ENCODE measurements around the gene GGT1. TPM values are rescaled to one million over a fixed set of nuclear protein-coding genes. Genes with fewer than 3 reads are reported as not detected.
"Not testable (repeated sequence)": the region's sequence is repeated elsewhere in the genome, so short reads cannot be mapped to it uniquely, and the experiment has no call there.

Gene GGT1
- total and polyA plus RNA-seq, 2 donors (not counting 3 experiments of a cell fraction or from before 2014, with no cell fraction given), result 1.8 to 2.0 TPM

DNA sequence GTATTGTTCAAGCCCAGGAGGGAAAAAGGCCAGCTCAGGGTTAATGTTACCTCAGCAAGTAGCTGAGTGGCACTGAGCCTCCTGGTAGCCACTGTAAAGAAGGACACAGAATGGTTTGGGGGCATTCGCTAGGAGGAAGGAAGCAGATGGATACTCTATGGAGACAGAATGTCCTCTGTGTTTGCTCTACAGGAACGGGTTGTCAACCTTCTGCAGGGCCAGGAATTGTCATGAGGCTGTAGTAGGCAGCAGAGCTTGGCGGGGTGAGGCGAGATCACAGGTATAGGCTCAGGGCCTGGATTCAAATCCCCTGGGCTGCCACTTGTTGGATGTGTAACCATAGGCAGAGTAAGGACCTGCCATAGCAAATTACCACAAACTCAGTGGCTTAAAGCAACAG is 7.1 kb upstream of the GGT1 start:
- no peak for FAIRE-seq
- H3K9me1 ChIP-seq (replicated peaks; ENCODE audit: control insufficient read depth, extremely low read depth, insufficient read depth, low read length), result no peaks in the 10 kb centered on the region
- H3K27me3 ChIP-seq (ENCODE audit: control insufficient read depth in 2 of 2, insufficient read depth in 2 of 2, low read length in 2 of 2), result no peaks in the 10 kb centered on the region
- H3K4me3 ChIP-seq (replicated peaks in 1 of 3; ENCODE audit: insufficient read depth in 1 of 3, low read depth in 1 of 3, low read length in 3 of 3), result no peak overlapping the region
- POLR2A ChIA-PET, result no interaction called here
- no peaks in the 10 kb centered on the region for H4K20me1 ChIP-seq (replicated peaks; ENCODE audit: control insufficient read depth, extremely low read depth, insufficient read depth, low read length)
- no TSS peak for BruUV-seq (replicated peaks)
- H2AFZ ChIP-seq (ENCODE audit: low read depth, low read length), result no peak overlapping the region
- no peaks in the 10 kb centered on the region for H3K79me2 ChIP-seq (ENCODE audit: control insufficient read depth, insufficient read depth, low read length)
- CTCF ChIA-PET, result no interaction called here
- no peaks in the 10 kb centered on the region for H3K9me3 ChIP-seq (replicated peaks; ENCODE audit: control insufficient read depth, insufficient read depth, low read length)
- no peaks in the 10 kb centered on the region for H3K36me3 ChIP-seq (ENCODE audit: control insufficient read depth in 2 of 2, extremely low read depth in 1 of 2, insufficient read depth in 2 of 2, low read length in 2 of 2)
- intact Hi-C loops (cut with micrococcal nuclease), result no loop called here
- no peak for DNase-seq (ENCODE audit: low read depth, low spot score)
- H3K9ac ChIP-seq (replicated peaks; ENCODE audit: extremely low read depth, insufficient read depth, low read length), result no peak overlapping the region
- TF ChIP-seq GATA2 (IDR thresholded peaks at IDR 0.05; ENCODE audit: insufficient read depth, insufficient read length, low read depth, low read length), result no peak
- TF ChIP-seq MYC (IDR thresholded peaks at IDR 0.05; ENCODE audit: low read depth, low read length), result no peak
- TF ChIP-seq POLR2A (IDR thresholded peaks at IDR 0.05; ENCODE audit: low read depth, low read length), result no peak
- dilution Hi-C loops (cut with MboI; ENCODE audit: extremely low pct_ligation_motif_present, low sequenced_read_pairs), result no loop called here
- no peak overlapping the region for H3K4me2 ChIP-seq (ENCODE audit: insufficient read depth, low read length)
- H3K27ac ChIP-seq (ENCODE audit: insufficient read depth, low read depth, low read length), result no peak overlapping the region
- H3K4me1 ChIP-seq (ENCODE audit: control insufficient read depth, extremely low read depth, insufficient read depth, low read length), result peaks cover 7% of the 10 kb centered on the region

DNA sequence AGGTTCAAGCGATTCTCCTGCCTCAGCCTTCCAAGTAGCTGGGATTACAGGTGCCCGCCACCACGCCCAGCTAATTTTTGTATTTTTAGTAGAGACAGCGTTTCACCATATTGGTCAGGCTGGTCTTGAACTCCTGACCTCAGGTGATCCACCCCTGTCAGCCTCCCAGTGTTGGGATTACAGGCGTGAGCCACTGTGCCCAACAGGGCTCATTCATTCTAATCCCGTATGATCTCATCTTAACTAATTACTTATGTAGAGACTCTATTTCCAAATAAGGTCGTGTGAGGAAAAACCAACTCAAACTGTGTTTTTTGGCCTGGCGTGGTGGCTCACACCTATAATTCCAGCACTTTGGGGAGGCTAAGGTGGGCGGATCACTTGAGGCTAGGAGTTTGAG is 5.9 kb upstream of the GGT1 start:
- not testable (repeated sequence) for FAIRE-seq

More for the DNA sequence above, 5.9 kb upstream of the GGT1 start:
- H3K27me3 ChIP-seq (ENCODE audit: control insufficient read depth in 2 of 2, insufficient read depth in 2 of 2, low read length in 2 of 2); H3K4me3 ChIP-seq (replicated peaks in 1 of 3; ENCODE audit: insufficient read depth in 1 of 3, low read depth in 1 of 3, low read length in 3 of 3); H3K36me3 ChIP-seq (ENCODE audit: control insufficient read depth in 2 of 2, extremely low read depth in 1 of 2, insufficient read depth in 2 of 2, low read length in 2 of 2); H2AFZ ChIP-seq (ENCODE audit: low read depth, low read length); DNase-seq (ENCODE audit: low read depth, low spot score); H3K79me2 ChIP-seq (ENCODE audit: control insufficient read depth, insufficient read depth, low read length); CTCF ChIA-PET; H3K4me2 ChIP-seq (ENCODE audit: insufficient read depth, low read length); BruUV-seq (replicated peaks); H4K20me1 ChIP-seq (replicated peaks; ENCODE audit: control insufficient read depth, extremely low read depth, insufficient read depth, low read length); H3K9ac ChIP-seq (replicated peaks; ENCODE audit: extremely low read depth, insufficient read depth, low read length); H3K9me3 ChIP-seq (replicated peaks; ENCODE audit: control insufficient read depth, insufficient read depth, low read length); H3K27ac ChIP-seq (ENCODE audit: insufficient read depth, low read depth, low read length); intact Hi-C loops (cut with micrococcal nuclease); dilution Hi-C loops (cut with MboI; ENCODE audit: extremely low pct_ligation_motif_present, low sequenced_read_pairs); H3K9me1 ChIP-seq (replicated peaks; ENCODE audit: control insufficient read depth, extremely low read depth, insufficient read depth, low read length); POLR2A ChIA-PET: not testable (repeated sequence)
- peaks cover 12% of the 10 kb centered on the region for H3K4me1 ChIP-seq (ENCODE audit: control insufficient read depth, extremely low read depth, insufficient read depth, low read length)
